Uterus (tissue), 4 donors: ENCODE measurements around the gene DACT2. TPM values are rescaled to one million over a fixed set of nuclear protein-coding genes. Genes with fewer than 3 reads are reported as not detected.

ENCODE experiments used
- DNase-seq, 2 donors: peaks; one replicate each; pipeline ENCODE4 v3.0.0-alpha.2; 2019 to 2020
- H3K27ac ChIP-seq, 2 donors: fragments of 200-600 bp; sonication (generic); 1 replicate in 1 of 2; 2 replicates in 1 of 2; pipeline ENCODE4 v1.5.1; 2016 to 2018
- H3K27me3 ChIP-seq, 2 donors: fragments of 200-600 bp; sonication (generic); one replicate each; pipeline ENCODE4 v1.5.1; 2018 to 2019; ENCODE audit warnings: control low read depth in 1 of 2
- H3K36me3 ChIP-seq, 2 donors: fragments of 200-600 bp; sonication (generic); one replicate each; pipeline ENCODE4 v1.5.1; 2019; ENCODE audit warnings: control low read depth in 1 of 2
- H3K4me1 ChIP-seq, 2 donors: fragments of 200-600 bp; sonication (generic); one replicate each; pipeline ENCODE4 v1.5.1; 2018 to 2019; ENCODE audit warnings: control low read depth in 1 of 2
- H3K4me3 ChIP-seq, 2 donors: fragments of 200-600 bp; sonication (generic); 1 replicate in 1 of 2; 2 replicates in 1 of 2; pipeline ENCODE4 v1.5.1; 2018 to 2019; ENCODE audit warnings: mild to moderate bottlenecking in 1 of 2
- H3K9me3 ChIP-seq, 2 donors: fragments of 200-600 bp; sonication (generic); one replicate each; pipeline ENCODE4 v1.5.1; 2019; ENCODE audit warnings: control low read depth in 1 of 2
- CTCF ChIP-seq, 4 experiments: fragments of 200-600 bp in 2 of 4; fragments of 450-650 bp in 2 of 4; sonication (generic) in 2 of 4; IDR thresholded peaks; one replicate each; pipeline ENCODE4 v1.5.1; 2016 to 2019; ENCODE audit warnings: antibody characterized with exemption in 4 of 4, mild to moderate bottlenecking in 2 of 4, moderate library complexity in 1 of 4
- POLR2A ChIP-seq, 2 donors: fragments of 450-650 bp; IDR thresholded peaks; one replicate each; pipeline ENCODE4 v1.6.1; 2016; ENCODE audit warnings: antibody characterized with exemption in 2 of 2, mild to moderate bottlenecking in 1 of 2, moderate library complexity in 1 of 2
- intact Hi-C: fragments of 100-400 bp; cut with DNase I; formaldehyde crosslinking; loops from one replicate; pipeline ENCODE4 v1.15.1; 2023; ENCODE audit warnings: low total_unique reads
- total RNA-seq, 4 donors: library from RNA; depleted of rRNA in 3 of 4; stranded (reverse); fragments of >200 nt in 3 of 4; gene quantifications; one replicate each; pipeline versions ENCODE4 v1.1.0 to v1.2.4, GENCODE V29; 2014 to 2023
- donor health status: DM: yes; HTN: yes; CAD: no.

Gene DACT2
- total RNA-seq, 4 donors from 2014 or later = 1.4 to 9.6 (median 2.8) TPM; not detected in 1

- DNase-seq = no peak
- TF ChIP-seq POLR2A (IDR thresholded peaks at IDR 0.05) = no peak
- no peak for TF ChIP-seq CTCF (IDR thresholded peaks at IDR 0.05)
- no peak overlapping the region for H3K27ac ChIP-seq
- H3K27me3 ChIP-seq = no peaks in the 10 kb centered on the region
- no peaks in the 10 kb centered on the region for H3K9me3 ChIP-seq
- H3K4me3 ChIP-seq = no peak overlapping the region
- no peaks in the 10 kb centered on the region for H3K4me1 ChIP-seq
- H3K36me3 ChIP-seq = no peaks in the 10 kb centered on the region
- intact Hi-C loops = no loop called here
Measured at GRCh38 chr6:168261234-168261633, 58.3 kb downstream of the DACT2 start.

- TF ChIP-seq POLR2A (IDR thresholded peaks at IDR 0.05) (no peak), CTCF (IDR thresholded peaks at IDR 0.05) (no peak)
- Histone ChIP-seq H3K4me3 (no peak overlapping the region), H3K9me3 (no peaks in the 10 kb centered on the region), H3K4me1 (no peaks in the 10 kb centered on the region), H3K27ac (no peak overlapping the region), H3K36me3 (no peaks in the 10 kb centered on the region), H3K27me3 (no peaks in the 10 kb centered on the region)
- no peak for DNase-seq
- intact Hi-C loops = no loop called here
Measured at GRCh38 chr6:168260420-168260987, 59.1 kb downstream of the DACT2 start.

DNA sequence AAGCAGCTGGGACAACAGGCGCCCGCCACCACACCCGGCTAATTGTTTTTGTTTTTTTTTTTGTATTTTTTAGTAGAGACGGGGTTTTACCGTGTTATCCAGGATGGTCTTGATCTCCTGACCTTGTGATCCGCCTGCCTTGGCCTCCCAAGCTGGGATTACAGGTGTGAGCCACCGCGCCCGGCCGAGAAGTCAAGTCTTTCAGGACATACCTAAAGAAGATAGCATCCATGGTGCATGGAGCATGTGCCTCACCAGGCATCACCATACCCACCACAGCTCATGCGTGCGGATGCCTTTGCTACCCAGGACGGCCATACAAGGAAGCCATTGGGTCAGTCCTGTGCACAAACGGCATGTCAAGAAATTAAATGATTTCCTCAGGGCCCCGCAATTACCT is 60.8 kb downstream of the DACT2 start:
- Histone ChIP-seq H3K4me1 (no peaks in the 10 kb centered on the region), H3K27me3 (no peaks in the 10 kb centered on the region), H3K36me3 (no peaks in the 10 kb centered on the region), H3K27ac (no peak overlapping the region), H3K9me3 (no peaks in the 10 kb centered on the region), H3K4me3 (no peak overlapping the region)
- TF ChIP-seq CTCF (IDR thresholded peaks at IDR 0.05) (no peak), POLR2A (IDR thresholded peaks at IDR 0.05) (no peak)
- DNase-seq = no peak
- intact Hi-C loops = no loop called here

- Histone ChIP-seq H3K4me1 (no peaks in the 10 kb centered on the region), H3K27ac (no peak overlapping the region), H3K4me3 (no peak overlapping the region), H3K27me3 (no peaks in the 10 kb centered on the region), H3K36me3 (no peaks in the 10 kb centered on the region), H3K9me3 (no peaks in the 10 kb centered on the region)
- intact Hi-C loops = no loop called here
- no peak for DNase-seq
- TF ChIP-seq CTCF (IDR thresholded peaks at IDR 0.05) = no peak
- no peak for TF ChIP-seq POLR2A (IDR thresholded peaks at IDR 0.05)
Measured at GRCh38 chr6:168256940-168257339, 62.6 kb downstream of the DACT2 start.

Other genes with a start within 250 kb of the DACT2 start
- 1 to 10 TPM in 1 of 4 donors, not detected in 3; 1.0 TPM for gene FRMD1, start 240.6 kb downstream of the DACT2 start, total RNA-seq
- gene SMOC2, start 121.4 kb upstream of the DACT2 start, total RNA-seq = 100 to 1,000 TPM in 3 of 4 donors, 10 to 100 TPM in 1; 98.2 to 139 (median 121) TPM